Mesenchymal stem cell (in vitro differentiated cells and primary cell): ENCODE data around the gene ADGRF5.
A peak's percentile ranks its signal among the peaks of the same experiment; 100 is the strongest.

ENCODE experiments used
- DNase-seq: peaks from one replicate; pipeline ENCODE4 v3.0.0-alpha.2; 2013
- H2AFZ ChIP-seq: one replicate; pipeline ENCODE4 v1.6.1; 2013; ENCODE audit warnings: low read depth, mild to moderate bottlenecking, control low read depth, inconsistent platforms, low read length, moderate library complexity
- H2AK5ac ChIP-seq: 2 replicates; pipeline ENCODE4 v1.6.1; 2013; ENCODE audit warnings: low read length, moderate library complexity, mild to moderate bottlenecking, inconsistent platforms; ENCODE audit not compliant: severe bottlenecking
- H2BK120ac ChIP-seq: one replicate; pipeline ENCODE4 v1.6.1; 2013; ENCODE audit warnings: low read depth, mild to moderate bottlenecking, inconsistent platforms, low read length, moderate library complexity
- H2BK12ac ChIP-seq, 2 experiments: one replicate each; pipeline ENCODE4 v1.6.1; 2013; ENCODE audit warnings: inconsistent platforms in 2 of 2, low read length in 2 of 2, mild to moderate bottlenecking in 2 of 2, moderate library complexity in 2 of 2, control low read depth in 1 of 2
- H2BK15ac ChIP-seq: one replicate; pipeline ENCODE4 v1.6.1; 2013; ENCODE audit warnings: mild to moderate bottlenecking, low read depth, inconsistent platforms; ENCODE audit not compliant: poor library complexity, severe bottlenecking
- H2BK5ac ChIP-seq: 2 replicates; pipeline ENCODE4 v1.6.1; 2013; ENCODE audit warnings: low read depth, mild to moderate bottlenecking, low read length, control low read depth, inconsistent platforms; ENCODE audit not compliant: poor library complexity, severe bottlenecking
- H3K14ac ChIP-seq, 2 experiments: one replicate each; pipeline ENCODE4 v1.6.1; 2013; ENCODE audit warnings: inconsistent platforms in 2 of 2, low read length in 2 of 2, control low read depth in 1 of 2, mild to moderate bottlenecking in 1 of 2, moderate library complexity in 1 of 2
- H3K18ac ChIP-seq, 2 experiments: one replicate each; pipeline ENCODE4 v1.6.1; 2013; ENCODE audit warnings: inconsistent platforms in 2 of 2, low read length in 2 of 2, control low read depth in 1 of 2, low read depth in 1 of 2, mild to moderate bottlenecking in 1 of 2
- H3K23ac ChIP-seq, 2 experiments: one replicate each; pipeline ENCODE4 v1.6.1; 2013; ENCODE audit warnings: inconsistent platforms in 2 of 2, low read length in 2 of 2, mild to moderate bottlenecking in 2 of 2, moderate library complexity in 2 of 2, control low read depth in 1 of 2
- H3K27ac ChIP-seq: 2 replicates; pipeline ENCODE4 v1.5.1; 2013; ENCODE audit warnings: mild to moderate bottlenecking, moderate library complexity, low read length, control low read depth, inconsistent platforms; ENCODE audit not compliant: poor library complexity, severe bottlenecking
- H3K27me3 ChIP-seq, 2 experiments: 2 replicates each; pipeline versions ENCODE4 v1.6.1 to v1.7.0; 2013; ENCODE audit warnings: low read length in 2 of 2, mild to moderate bottlenecking in 2 of 2, moderate library complexity in 2 of 2, control low read depth in 1 of 2, inconsistent platforms in 1 of 2; ENCODE audit not compliant: control insufficient read depth in 1 of 2, insufficient read depth in 1 of 2
- H3K36me3 ChIP-seq, 2 experiments: 2 replicates each; pipeline versions ENCODE4 v1.6.1 to v1.7.0; 2013; ENCODE audit warnings: low read length in 2 of 2, control low read depth in 1 of 2, inconsistent platforms in 1 of 2, low read depth in 1 of 2, mild to moderate bottlenecking in 1 of 2; ENCODE audit not compliant: insufficient read depth in 2 of 2, control insufficient read depth in 1 of 2
- H3K4ac ChIP-seq, 2 experiments: one replicate each; pipeline ENCODE4 v1.6.1; 2013; ENCODE audit warnings: inconsistent platforms in 2 of 2, low read length in 2 of 2, mild to moderate bottlenecking in 2 of 2, moderate library complexity in 2 of 2, control low read depth in 1 of 2, low read depth in 1 of 2
- H3K4me1 ChIP-seq: 2 replicates; pipeline ENCODE4 v1.6.1; 2013; ENCODE audit warnings: low read depth, low read length, control low read depth; ENCODE audit not compliant: control insufficient read depth, insufficient read depth
- H3K4me2 ChIP-seq: 2 replicates; pipeline ENCODE4 v1.6.1; 2013; ENCODE audit warnings: low read length, mild to moderate bottlenecking, inconsistent platforms; ENCODE audit not compliant: poor library complexity, severe bottlenecking
- H3K4me3 ChIP-seq, 2 experiments: 2 replicates each; pipeline versions ENCODE4 v1.5.1 to v1.7.0; 2013; ENCODE audit warnings: low read length in 2 of 2, mild to moderate bottlenecking in 2 of 2, control low read depth in 1 of 2, low read depth in 1 of 2; ENCODE audit not compliant: insufficient read depth in 1 of 2
- H3K79me1 ChIP-seq: replicated peaks from 2 replicates; pipeline ENCODE4 v1.6.1; 2013; ENCODE audit warnings: mild to moderate bottlenecking, control low read depth, low read length, inconsistent platforms; ENCODE audit not compliant: poor library complexity, severe bottlenecking
- H3K9ac ChIP-seq: 2 replicates; pipeline ENCODE4 v1.7.0; 2013; ENCODE audit warnings: mild to moderate bottlenecking, low read length, moderate library complexity
- H3K9me3 ChIP-seq: 2 replicates; pipeline ENCODE4 v1.7.0; 2013; ENCODE audit warnings: mild to moderate bottlenecking, low read length; ENCODE audit not compliant: control insufficient read depth
- H4K8ac ChIP-seq: one replicate; pipeline ENCODE4 v1.6.1; 2013; ENCODE audit warnings: inconsistent platforms, mild to moderate bottlenecking, low read length, moderate library complexity
- H4K91ac ChIP-seq: one replicate; pipeline ENCODE4 v1.6.1; 2013; ENCODE audit warnings: mild to moderate bottlenecking, low read length, inconsistent platforms
- whole genome bisulfite sequencing: methylation state at CpG from one replicate; pipeline ENCODE4 v1.1.7; 2013; ENCODE audit warnings: mixed read lengths; 5-methylcytosine and 5-hydroxymethylcytosine counted together

The ADGRF5 gene

GRCh38 chr6:46882645-46883044 is 39.1 kb downstream of the ADGRF5 start:
- Histone ChIP-seq H2BK15ac (no peak overlapping the region), H4K8ac (no peak overlapping the region), H3K27ac (no peak overlapping the region), H2AK5ac (no peak overlapping the region), H3K79me1 (no peaks in the 10 kb centered on the region), H4K91ac (no peak overlapping the region), H2BK5ac (no peak overlapping the region), H3K23ac (no peak overlapping the region), H3K9me3 (no peaks in the 10 kb centered on the region), H3K9ac (no peak overlapping the region), H3K27me3 (peaks cover 0 to 24% of the 10 kb centered on the region in 2 experiments), H2BK12ac (no peak overlapping the region), H3K18ac (no peak overlapping the region), H3K4me1 (no peaks in the 10 kb centered on the region), H2BK120ac (no peak overlapping the region), H3K4me3 (no peak overlapping the region), H3K14ac (peak overlapping the region in 1 of 2 experiments; percentile 6), H3K4me2 (no peak overlapping the region), H3K36me3 (no peaks in the 10 kb centered on the region), H2AFZ (no peak overlapping the region), H3K4ac (no peak overlapping the region)
- 98% methylated on average over 2 of the region's 2 CpGs for WGBS
- DNase-seq, result no peak

GRCh38 chr6:46879003-46879402 is 42.7 kb downstream of the ADGRF5 start:
- Histone ChIP-seq H2BK15ac (no peak overlapping the region), H3K9ac (no peak overlapping the region), H3K9me3 (no peaks in the 10 kb centered on the region), H2AFZ (no peak overlapping the region), H3K79me1 (no peaks in the 10 kb centered on the region), H4K8ac (no peak overlapping the region), H2BK120ac (no peak overlapping the region), H2AK5ac (no peak overlapping the region), H4K91ac (no peak overlapping the region), H2BK12ac (no peak overlapping the region), H3K27me3 (peaks cover 0 to 21% of the 10 kb centered on the region in 2 experiments), H3K4me1 (peaks cover 3% of the 10 kb centered on the region), H3K23ac (no peak overlapping the region), H3K14ac (no peak overlapping the region), H3K18ac (no peak overlapping the region), H3K36me3 (no peaks in the 10 kb centered on the region), H3K4me3 (no peak overlapping the region), H3K4me2 (no peak overlapping the region), H3K4ac (no peak overlapping the region), H3K27ac (no peak overlapping the region), H2BK5ac (no peak overlapping the region)
- DNase-seq, result no peak
- WGBS, result 100% methylated on average over 1 of the region's 5 CpGs

DNA sequence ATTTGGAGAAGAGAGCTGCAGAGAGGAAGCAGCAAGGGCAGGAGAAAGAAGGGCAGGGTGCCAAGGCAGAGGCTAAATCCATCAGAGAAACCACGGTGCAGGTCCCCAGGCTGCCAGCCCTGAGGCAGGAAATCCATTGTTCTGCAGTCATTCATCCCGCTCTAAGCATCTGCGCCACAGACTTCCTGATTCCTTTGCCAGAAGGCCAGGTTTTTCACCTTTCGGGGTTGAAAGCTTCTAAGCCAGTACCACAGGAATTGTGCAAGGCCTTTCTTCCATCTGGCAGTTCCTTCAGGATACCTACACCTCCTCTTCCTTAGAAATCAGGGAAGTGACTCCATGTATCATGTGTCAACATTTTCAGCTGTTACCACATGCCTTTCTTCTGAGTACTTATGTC is 45.6 kb downstream of the ADGRF5 start:
- Histone ChIP-seq H2BK12ac (no peak overlapping the region), H3K9ac (no peak overlapping the region), H2BK15ac (no peak overlapping the region), H4K8ac (no peak overlapping the region), H3K23ac (no peak overlapping the region), H2AK5ac (no peak overlapping the region), H3K27ac (peak overlapping the region; percentile 11), H4K91ac (no peak overlapping the region), H3K4me1 (peaks cover 3% of the 10 kb centered on the region), H2BK120ac (no peak overlapping the region), H2AFZ (no peak overlapping the region), H3K27me3 (peaks cover 0 to 30% of the 10 kb centered on the region in 2 experiments), H3K4me2 (no peak overlapping the region), H3K9me3 (no peaks in the 10 kb centered on the region), H3K79me1 (no peaks in the 10 kb centered on the region), H3K14ac (no peak overlapping the region), H3K4ac (no peak overlapping the region), H3K18ac (no peak overlapping the region), H2BK5ac (no peak overlapping the region), H3K4me3 (no peak overlapping the region), H3K36me3 (no peaks in the 10 kb centered on the region)
- peak; percentile 5 for DNase-seq
- 55% methylated on average over 4 of the region's 4 CpGs for WGBS

GRCh38 chr6:46867411-46867810 is 54.3 kb downstream of the ADGRF5 start:
- Histone ChIP-seq H4K91ac (no peak overlapping the region), H2BK5ac (no peak overlapping the region), H3K9ac (no peak overlapping the region), H3K36me3 (no peaks in the 10 kb centered on the region), H3K27me3 (peaks cover 0 to 22% of the 10 kb centered on the region in 2 experiments), H2BK120ac (no peak overlapping the region), H3K14ac (no peak overlapping the region), H3K4me1 (no peaks in the 10 kb centered on the region), H2AFZ (no peak overlapping the region), H3K79me1 (no peaks in the 10 kb centered on the region), H3K4me2 (no peak overlapping the region), H3K4me3 (no peak overlapping the region), H2BK15ac (no peak overlapping the region), H3K23ac (no peak overlapping the region), H3K18ac (no peak overlapping the region), H2AK5ac (no peak overlapping the region), H3K4ac (no peak overlapping the region), H2BK12ac (no peak overlapping the region), H4K8ac (no peak overlapping the region), H3K9me3 (no peaks in the 10 kb centered on the region), H3K27ac (no peak overlapping the region)
- 66% methylated on average over 3 of the region's 5 CpGs for WGBS
- DNase-seq, result no peak
